ENCODE results near the gene DNAH3. TPM values are rescaled to one million over a fixed set of nuclear protein-coding genes. Genes with fewer than 3 reads are reported as not detected.

Gene DNAH3
- total RNA-seq, 1 experiment from 2014 or later = 4.4 TPM

GRCh38 chr16:21036471-21036870, 114.2 kb downstream of the DNAH3 start:
- intact Hi-C loops (cut with micrococcal nuclease; ENCODE audit: unreplicated experiment) = no loop called here
- no TSS peak for BruUV-seq (replicated peaks)
- CTCF ChIA-PET = no interaction called here
- Mint-ChIP-seq H3K36me3 (ENCODE audit: insufficient read depth, unreplicated experiment) (no peaks in the 10 kb centered on the region), H3K4me1 (ENCODE audit: low read depth, unreplicated experiment) (no peaks in the 10 kb centered on the region), H3K4me3 (ENCODE audit: unreplicated experiment) (no peak overlapping the region), H3K27ac (ENCODE audit: unreplicated experiment) (no peak overlapping the region), H3K27me3 (ENCODE audit: insufficient read depth, unreplicated experiment) (no peaks in the 10 kb centered on the region), H3K9me3 (ENCODE audit: unreplicated experiment) (no peaks in the 10 kb centered on the region)
- no peak for DNase-seq
- Histone ChIP-seq H3K27me3 (replicated peaks; ENCODE audit: control insufficient read depth, insufficient read depth, low read length) (no peaks in the 10 kb centered on the region), H3K4me1 (no peaks in the 10 kb centered on the region), H3K9me3 (no peaks in the 10 kb centered on the region), H3K4me3 (ENCODE audit: low read depth, low read length) (no peak overlapping the region), H3K36me3 (ENCODE audit: control insufficient read depth, insufficient read depth, low read length) (no peaks in the 10 kb centered on the region)
- TF ChIP-seq CTCF (IDR thresholded peaks at IDR 0.05; ENCODE audit: insufficient read depth in 1 of 2, low read depth in 1 of 2, low read length in 1 of 2, severe bottlenecking in 1 of 2, unreplicated experiment in 1 of 2) = no peak
- POLR2A ChIA-PET = no interaction called here

GRCh38 chr16:21033704-21034103, 116.9 kb downstream of the DNAH3 start:
- Mint-ChIP-seq H3K27me3 (ENCODE audit: insufficient read depth, unreplicated experiment) (no peaks in the 10 kb centered on the region), H3K9me3 (ENCODE audit: unreplicated experiment) (no peaks in the 10 kb centered on the region), H3K4me1 (ENCODE audit: low read depth, unreplicated experiment) (no peaks in the 10 kb centered on the region), H3K27ac (ENCODE audit: unreplicated experiment) (no peak overlapping the region), H3K4me3 (ENCODE audit: unreplicated experiment) (no peak overlapping the region), H3K36me3 (ENCODE audit: insufficient read depth, unreplicated experiment) (no peaks in the 10 kb centered on the region)
- no peak for TF ChIP-seq CTCF (IDR thresholded peaks at IDR 0.05; ENCODE audit: insufficient read depth in 1 of 2, low read depth in 1 of 2, low read length in 1 of 2, severe bottlenecking in 1 of 2, unreplicated experiment in 1 of 2)
- CTCF ChIA-PET = no interaction called here
- POLR2A ChIA-PET = no interaction called here
- H3K4me1 ChIP-seq = no peaks in the 10 kb centered on the region
- no peak for DNase-seq
- BruUV-seq (replicated peaks) = no TSS peak
- H3K4me3 ChIP-seq (ENCODE audit: low read depth, low read length) = no peak overlapping the region
- H3K27me3 ChIP-seq (replicated peaks; ENCODE audit: control insufficient read depth, insufficient read depth, low read length) = no peaks in the 10 kb centered on the region
- no peaks in the 10 kb centered on the region for H3K36me3 ChIP-seq (ENCODE audit: control insufficient read depth, insufficient read depth, low read length)
- no peaks in the 10 kb centered on the region for H3K9me3 ChIP-seq
- intact Hi-C loops (cut with micrococcal nuclease; ENCODE audit: unreplicated experiment) = no loop called here

GRCh38 chr16:21033264-21033663, 117.4 kb downstream of the DNAH3 start:
- H3K36me3 ChIP-seq (ENCODE audit: control insufficient read depth, insufficient read depth, low read length) = no peaks in the 10 kb centered on the region
- no peaks in the 10 kb centered on the region for H3K27me3 Mint-ChIP-seq (ENCODE audit: insufficient read depth, unreplicated experiment)
- intact Hi-C loops (cut with micrococcal nuclease; ENCODE audit: unreplicated experiment) = no loop called here
- no TSS peak for BruUV-seq (replicated peaks)
- H3K27me3 ChIP-seq (replicated peaks; ENCODE audit: control insufficient read depth, insufficient read depth, low read length) = no peaks in the 10 kb centered on the region
- no peak overlapping the region for H3K4me3 Mint-ChIP-seq (ENCODE audit: unreplicated experiment)
- no peak for TF ChIP-seq CTCF (IDR thresholded peaks at IDR 0.05; ENCODE audit: insufficient read depth in 1 of 2, low read depth in 1 of 2, low read length in 1 of 2, severe bottlenecking in 1 of 2, unreplicated experiment in 1 of 2)
- no peaks in the 10 kb centered on the region for H3K4me1 Mint-ChIP-seq (ENCODE audit: low read depth, unreplicated experiment)
- no peaks in the 10 kb centered on the region for H3K9me3 Mint-ChIP-seq (ENCODE audit: unreplicated experiment)
- no peaks in the 10 kb centered on the region for H3K36me3 Mint-ChIP-seq (ENCODE audit: insufficient read depth, unreplicated experiment)
- no peak overlapping the region for H3K4me3 ChIP-seq (ENCODE audit: low read depth, low read length)
- ChIA-PET CTCF (no interaction called here), POLR2A (no interaction called here)
- H3K27ac Mint-ChIP-seq (ENCODE audit: unreplicated experiment) = no peak overlapping the region
- no peaks in the 10 kb centered on the region for H3K4me1 ChIP-seq
- no peaks in the 10 kb centered on the region for H3K9me3 ChIP-seq
- no peak for DNase-seq

Measured in Caco-2 (cell line).